Measurements from ENCODE around the gene EHBP1.

EHBP1 gene

DNA sequence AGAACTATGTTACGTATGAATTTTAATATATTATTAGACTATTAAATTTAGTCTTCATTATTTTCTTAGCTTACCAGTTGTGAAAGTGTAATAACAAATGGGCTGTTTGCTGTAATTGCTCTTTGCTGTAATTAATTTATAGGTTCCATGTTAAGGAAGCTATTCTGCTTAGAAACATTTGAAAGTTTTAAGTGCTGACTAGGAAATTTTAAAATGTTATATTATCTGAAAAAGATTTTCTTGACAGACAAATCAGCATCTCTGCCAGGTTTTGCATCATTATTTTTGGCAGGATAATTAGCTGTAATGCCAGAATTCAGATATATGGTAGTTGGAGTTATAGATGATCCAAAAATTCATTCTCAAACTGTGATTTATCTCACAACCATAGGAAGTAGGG is 387.3 kb downstream of the EHBP1 start:
- TF ChIP-seq, protein P1, sequence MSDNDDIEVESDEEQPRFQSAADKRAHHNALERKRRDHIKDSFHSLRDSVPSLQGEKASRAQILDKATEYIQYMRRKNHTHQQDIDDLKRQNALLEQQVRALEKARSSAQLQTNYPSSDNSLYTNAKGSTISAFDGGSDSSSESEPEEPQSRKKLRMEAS (IDR thresholded peaks at IDR 0.05; ENCODE audit: low read depth, low read length): no peak
- TF ChIP-seq MYC (IDR thresholded peaks at IDR 0.05; ENCODE audit: low read depth, low read length): no peak
- TF ChIP-seq POLR2A (IDR thresholded peaks at IDR 0.05; ENCODE audit: extremely low read depth, insufficient read length): no peak
- no peak for TF ChIP-seq CTCF (IDR thresholded peaks at IDR 0.05; ENCODE audit: low read depth, low read length)

DNA sequence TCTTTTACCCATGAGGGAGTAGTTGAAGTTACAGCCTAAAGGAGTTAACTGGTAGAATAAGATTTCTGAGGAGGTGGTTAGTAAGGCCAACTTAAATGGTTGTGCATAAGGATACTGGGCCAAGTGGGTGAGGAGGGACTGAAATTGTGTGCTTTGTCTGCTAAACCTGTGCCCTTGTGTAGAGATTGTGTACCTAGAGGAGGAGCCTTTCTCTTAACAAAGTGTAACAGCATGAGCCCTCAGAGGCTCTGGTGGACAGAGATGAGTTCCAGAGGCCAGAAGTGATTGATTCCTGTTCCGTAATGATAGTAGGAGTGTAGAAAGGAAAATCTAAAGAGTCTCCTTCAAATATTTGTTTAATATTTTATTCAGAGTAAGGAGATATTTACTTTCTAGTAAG is 388.0 kb downstream of the EHBP1 start:
- DNase-seq (ENCODE audit: low read depth): no peak
- TF ChIP-seq CTCF (IDR thresholded peaks at IDR 0.05; ENCODE audit: low read depth, low read length): no peak
- TF ChIP-seq, protein P1 (IDR thresholded peaks at IDR 0.05; ENCODE audit: low read depth, low read length): no peak
- TF ChIP-seq POLR2A (IDR thresholded peaks at IDR 0.05; ENCODE audit: extremely low read depth, insufficient read length): no peak
- TF ChIP-seq MYC (IDR thresholded peaks at IDR 0.05; ENCODE audit: low read depth, low read length): no peak
- no peak overlapping the region for H3K4me3 ChIP-seq (ENCODE audit: low read depth, low read length)

More for the DNA sequence above, 387.3 kb downstream of the EHBP1 start:
- no peak for DNase-seq (ENCODE audit: low read depth)
- H3K4me3 ChIP-seq (ENCODE audit: low read depth, low read length): no peak overlapping the region
